CD4-positive, alpha-beta T cell (primary cell): Measurements from ENCODE around the gene VPS8. TPM values are rescaled to one million over a fixed set of nuclear protein-coding genes. Genes with fewer than 3 reads are reported as not detected.

Source experiments
- ATAC-seq: fragments of 200-7000 bp; cut with Tn5 transposase; one replicate; pipeline ENCODE4 v1.10.0; 2022; ENCODE audit warnings: mild to moderate bottlenecking; ENCODE audit not compliant: poor library complexity
- CTCF ChIA-PET: fragments of 350-600 bp; sonication (Branson Sonifier 250); formaldehyde crosslinking; loops from one replicate; lab custom pipeline; 2021; ENCODE audit warnings: antibody characterized with exemption, inconsistent platforms; lab: Charles Lee
- POLR2A ChIA-PET: fragments of 350-600 bp; sonication (Branson Sonifier 250); formaldehyde crosslinking; loops from one replicate; lab custom pipeline; 2021; ENCODE audit warnings: antibody characterized with exemption, inconsistent platforms; lab: Charles Lee
- DNase-seq, 14 experiments: peaks; one replicate each; pipeline ENCODE4 v3.0.0-alpha.2; 2013 to 2020; ENCODE audit warnings: mixed read lengths in 2 of 14
- H3K27ac ChIP-seq, 2 donors: one replicate each; pipeline versions ENCODE4 v1.5.1 to v1.7.0; 2013; ENCODE audit warnings: low read length in 2 of 2, low read depth in 1 of 2, mild to moderate bottlenecking in 1 of 2
- H3K27me3 ChIP-seq, 2 experiments: 1 replicate in 1 of 2; 2 replicates in 1 of 2; pipeline versions ENCODE4 v1.6.1 to v1.7.0; 2013; ENCODE audit warnings: low read length in 2 of 2, control low read depth in 1 of 2, mild to moderate bottlenecking in 1 of 2, moderate library complexity in 1 of 2; ENCODE audit not compliant: insufficient read depth in 2 of 2, control insufficient read depth in 1 of 2
- H3K36me3 ChIP-seq: one replicate; pipeline ENCODE4 v1.6.1; 2013; ENCODE audit warnings: low read length, control low read depth; ENCODE audit not compliant: insufficient read depth
- H3K4me1 ChIP-seq: one replicate; pipeline ENCODE4 v1.6.1; 2013; ENCODE audit warnings: low read length, control low read depth; ENCODE audit not compliant: insufficient read depth
- H3K4me3 ChIP-seq: one replicate; pipeline ENCODE4 v1.5.1; 2013; ENCODE audit warnings: mild to moderate bottlenecking, low read length, moderate library complexity
- H3K9me3 ChIP-seq, 2 experiments: 1 replicate in 1 of 2; 2 replicates in 1 of 2; pipeline versions ENCODE4 v1.6.1 to v1.7.0; 2013; ENCODE audit warnings: low read length in 2 of 2, mild to moderate bottlenecking in 2 of 2, control low read depth in 1 of 2, moderate library complexity in 1 of 2; ENCODE audit not compliant: control insufficient read depth in 1 of 2, insufficient read depth in 1 of 2
- H3K27ac Mint-ChIP-seq: one replicate; pipeline ENCODE4 v1.8.0; 2020; ENCODE audit warnings: mixed read lengths
- H3K27me3 Mint-ChIP-seq: one replicate; pipeline ENCODE4 v1.8.0; 2021; ENCODE audit warnings: mixed read lengths
- H3K36me3 Mint-ChIP-seq: one replicate; pipeline ENCODE4 v1.8.0; 2021; ENCODE audit warnings: low read depth, mixed read lengths
- H3K4me1 Mint-ChIP-seq: one replicate; pipeline ENCODE4 v1.8.0; 2021; ENCODE audit warnings: low read depth, mixed read lengths
- H3K4me3 Mint-ChIP-seq: one replicate; pipeline ENCODE4 v1.8.0; 2020; ENCODE audit warnings: mild to moderate bottlenecking, mixed read lengths
- H3K9me3 Mint-ChIP-seq: one replicate; pipeline ENCODE4 v1.8.0; 2020; ENCODE audit warnings: mixed read lengths
- CTCF ChIP-seq: fragments of 200-600 bp; IDR thresholded peaks from one replicate; pipeline ENCODE4 v1.8.0; 2022; ENCODE audit warnings: antibody characterized with exemption, mild to moderate bottlenecking
- intact Hi-C, 2 experiments: fragments of 100-400 bp; cut with DNase I in 1 of 2; cut with micrococcal nuclease in 1 of 2; formaldehyde crosslinking; loops; one replicate each; pipeline versions ENCODE4 v1.15.1 to v1.9.0; 2023 to 2025; cut with DNase I, micrococcal nuclease
- total RNA-seq, 174 experiments: library from RNA in 2 of 174; stranded (reverse) in 2 of 174; gene quantifications; one replicate each; pipeline ENCODE4 v1.2.3 and lab custom pipeline; 2021 to 2026

The VPS8 gene
- total RNA-seq, 2 experiments from 2014 or later, result 56.8 to 61.2 TPM

GRCh38 chr3:184771301-184772127 is 40.5 kb upstream of the VPS8 start:
- Histone ChIP-seq H3K4me3 (no peak overlapping the region), H3K27ac (no peak overlapping the region), H3K36me3 (no peaks in the 10 kb centered on the region), H3K9me3 (peaks cover 0 to 6% of the 10 kb centered on the region in 2 experiments), H3K27me3 (no peaks in the 10 kb centered on the region), H3K4me1 (no peaks in the 10 kb centered on the region)
- DNase-seq, result no peak
- ChIA-PET POLR2A (interaction anchor here (0.7 to 1.2 kb wide), 2 partner anchors 211 to 215 kb away, joined by 3 to 4 read pairs; partner anchors contain the start of gene EPHB3), CTCF (interaction anchor here (0.7 to 2.4 kb wide), 2 partner anchors 154 to 211 kb away, joined by 4 to 8 read pairs; partner anchors contain the start of gene EPHB3)
- intact Hi-C loops, result no loop called here
- no peak overlapping the region for H3K4me3 Mint-ChIP-seq
- H3K4me1 Mint-ChIP-seq, result no peaks in the 10 kb centered on the region
- no peak overlapping the region for H3K27ac Mint-ChIP-seq
- H3K36me3 Mint-ChIP-seq, result no peaks in the 10 kb centered on the region
- ATAC-seq, result no peak
- H3K9me3 Mint-ChIP-seq, result no peaks in the 10 kb centered on the region
- no peak for TF ChIP-seq CTCF
- peaks cover 16% of the 10 kb centered on the region for H3K27me3 Mint-ChIP-seq

GRCh38 chr3:184772667-184773272 is 39.2 kb upstream of the VPS8 start:
- H3K27me3 Mint-ChIP-seq, result peaks cover 13% of the 10 kb centered on the region
- Histone ChIP-seq H3K27me3 (no peaks in the 10 kb centered on the region), H3K4me3 (no peak overlapping the region), H3K9me3 (peaks cover 0 to 6% of the 10 kb centered on the region in 2 experiments), H3K27ac (no peak overlapping the region), H3K36me3 (no peaks in the 10 kb centered on the region), H3K4me1 (peaks cover 2% of the 10 kb centered on the region)
- no peaks in the 10 kb centered on the region for H3K4me1 Mint-ChIP-seq
- intact Hi-C loops, result no loop called here
- TF ChIP-seq CTCF, result no peak
- no peaks in the 10 kb centered on the region for H3K9me3 Mint-ChIP-seq
- CTCF ChIA-PET, result interaction anchor here (0.7 to 2.4 kb wide), 2 partner anchors 156 to 212 kb away, joined by 4 to 8 read pairs; partner anchors contain the start of gene EPHB3
- H3K4me3 Mint-ChIP-seq, result no peak overlapping the region
- DNase-seq (no peak), ATAC-seq (no peak)
- POLR2A ChIA-PET, result interaction anchor here (1.2 kb wide), 1 partner anchor 216 kb away, joined by 3 read pairs; no protein-coding TSS in a partner anchor
- H3K36me3 Mint-ChIP-seq, result no peaks in the 10 kb centered on the region
- H3K27ac Mint-ChIP-seq, result no peak overlapping the region

- TF ChIP-seq CTCF, result no peak
- CTCF ChIA-PET, result interaction anchor here (2.4 kb wide), 1 partner anchor 213 kb away, joined by 8 read pairs; the partner anchor contains the start of gene EPHB3
- POLR2A ChIA-PET, result no interaction called here
These were observed 38.4 kb upstream of the VPS8 start for GRCh38 chr3:184773283-184774186.

More at GRCh38 chr3:184773283-184774186, 38.4 kb upstream of the VPS8 start:
- Histone ChIP-seq H3K4me1 (peaks cover 2% of the 10 kb centered on the region), H3K36me3 (no peaks in the 10 kb centered on the region), H3K27me3 (no peaks in the 10 kb centered on the region), H3K9me3 (peaks cover 0 to 6% of the 10 kb centered on the region in 2 experiments), H3K27ac (no peak overlapping the region), H3K4me3 (no peak overlapping the region)
- Mint-ChIP-seq H3K27ac (no peak overlapping the region), H3K4me1 (no peaks in the 10 kb centered on the region), H3K36me3 (no peaks in the 10 kb centered on the region), H3K9me3 (no peaks in the 10 kb centered on the region), H3K4me3 (no peak overlapping the region), H3K27me3 (peaks cover 16% of the 10 kb centered on the region)
- intact Hi-C loops, result no loop called here
- ATAC-seq, result no peak
- DNase-seq, result no peak
